Femur (tissue), 1 donor: ENCODE data around the gene EED.
"Not testable (repeated sequence)": the region's sequence is repeated elsewhere in the genome, so short reads cannot be mapped to it uniquely, and the experiment has no call there.

Experiments
- DNase-seq: peaks from one replicate; pipeline ENCODE4 v3.0.0-alpha.2; 2017

EED gene

DNA sequence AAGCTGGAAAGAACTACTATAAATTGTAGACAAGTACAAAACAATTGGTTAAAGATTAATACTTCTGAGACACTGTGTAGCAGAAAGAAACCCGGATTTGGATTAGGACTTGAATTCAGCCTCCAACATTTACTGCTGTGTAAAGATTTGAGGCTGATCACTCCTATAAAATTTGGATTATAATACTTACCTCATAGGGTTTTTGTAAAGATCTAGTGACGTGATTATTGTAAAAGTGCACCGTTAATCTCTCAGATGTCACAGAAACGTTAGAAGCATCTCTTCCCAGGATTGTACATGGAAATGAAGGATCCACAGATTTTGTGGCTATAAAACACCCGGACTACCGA, 57.2 kb downstream of the EED start:
- no peak for DNase-seq

DNA sequence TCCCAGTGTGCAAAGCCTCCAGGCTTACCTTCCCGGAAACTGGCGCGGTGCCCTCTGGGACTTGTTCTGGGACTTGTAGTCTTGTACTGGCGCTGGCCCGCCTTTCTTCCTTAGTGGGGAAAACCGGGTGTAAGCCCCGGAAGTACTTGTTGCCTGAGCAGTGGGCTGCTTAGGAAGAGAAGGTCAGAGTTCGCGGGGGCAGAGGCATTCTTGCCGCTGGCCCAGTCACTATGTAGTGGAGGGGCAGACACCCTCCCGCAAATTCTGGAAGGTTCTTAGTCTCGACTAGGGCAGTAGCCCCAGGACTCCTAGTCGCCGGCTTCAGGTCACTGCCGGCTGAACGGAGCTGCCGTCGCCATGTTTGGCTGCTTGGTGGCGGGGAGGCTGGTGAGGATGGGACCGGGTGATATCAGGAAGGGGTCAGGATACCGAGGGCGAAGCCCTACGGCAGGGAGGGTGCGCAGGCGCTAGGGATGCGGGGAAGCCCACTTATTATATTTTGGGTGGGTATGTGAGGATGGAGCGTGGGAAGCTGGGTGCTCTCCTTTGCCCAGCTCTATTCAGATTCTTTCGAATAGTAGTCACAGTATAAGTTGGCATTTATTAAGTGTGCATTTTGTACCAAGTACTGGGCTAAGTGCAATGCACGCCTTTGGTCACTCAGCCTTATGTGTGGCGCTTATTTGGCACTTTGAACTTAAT, 57.7 kb downstream of the EED start, which contains the start of gene HIKESHI:
TSS of gene HIKESHI (plus strand) at position 149 of the 702 bp plus-strand sequence. CDS start at position 358, 209 bp downstream.
- DNase-seq, result peak; percentile 99

DNA sequence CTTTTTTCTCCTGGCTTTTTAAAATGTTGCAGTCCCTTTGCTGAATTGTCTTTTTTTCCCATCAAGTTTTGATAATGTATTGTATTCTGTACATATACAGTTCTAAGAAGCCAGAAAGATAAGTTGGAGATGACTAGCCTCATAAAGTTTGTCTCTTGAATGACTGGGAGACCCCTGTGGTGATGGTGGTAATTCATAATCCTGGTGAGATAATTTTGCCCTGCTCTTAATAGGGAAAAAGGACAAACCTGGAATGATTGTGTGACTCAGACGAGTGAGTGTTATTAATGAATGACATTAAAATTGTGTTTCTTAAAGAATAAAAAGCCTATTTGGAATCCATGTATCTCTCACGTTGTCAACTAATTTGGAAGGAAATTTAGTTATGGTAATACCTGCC, 58.7 kb downstream of the EED start:
- no peak for DNase-seq

DNA sequence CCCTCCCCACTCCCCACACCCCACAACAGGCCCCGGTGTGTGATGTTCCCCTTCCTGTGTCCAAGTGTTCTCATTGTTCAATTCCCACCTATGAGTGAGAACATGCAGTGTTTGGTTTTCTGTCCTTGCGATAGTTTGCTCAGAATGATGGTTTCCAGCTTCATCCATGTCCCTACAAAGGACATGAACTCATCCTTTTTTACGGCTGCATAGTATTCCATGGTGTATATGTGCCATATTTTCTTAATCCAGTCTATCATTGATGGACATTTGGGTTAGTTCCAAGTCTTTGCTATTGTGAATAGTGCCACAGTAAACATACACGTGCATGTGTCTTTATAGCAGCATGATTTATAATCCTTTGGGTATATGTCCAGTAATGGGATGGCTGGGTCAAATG, 64.2 kb downstream of the EED start:
- not testable (repeated sequence) for DNase-seq

DNA sequence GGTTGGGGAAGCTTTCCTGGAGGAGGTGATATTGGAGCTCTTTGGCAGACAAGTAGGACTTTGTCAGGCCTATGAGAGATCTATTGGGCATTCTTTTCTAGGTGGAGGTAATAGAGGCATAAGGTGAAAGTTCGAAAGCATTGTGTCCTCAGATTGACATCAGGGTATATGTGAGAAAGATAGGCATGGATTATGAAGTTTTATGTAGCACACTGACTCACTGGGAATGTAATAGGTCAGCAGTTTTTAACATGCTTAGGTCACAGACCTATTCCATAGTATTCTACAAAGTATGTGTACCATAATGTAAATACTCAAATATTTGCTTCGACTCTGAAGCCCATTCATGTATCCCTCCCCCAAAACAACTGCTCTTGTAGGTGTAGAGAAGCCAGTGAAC, 69.2 kb downstream of the EED start:
- DNase-seq, result no peak

DNA sequence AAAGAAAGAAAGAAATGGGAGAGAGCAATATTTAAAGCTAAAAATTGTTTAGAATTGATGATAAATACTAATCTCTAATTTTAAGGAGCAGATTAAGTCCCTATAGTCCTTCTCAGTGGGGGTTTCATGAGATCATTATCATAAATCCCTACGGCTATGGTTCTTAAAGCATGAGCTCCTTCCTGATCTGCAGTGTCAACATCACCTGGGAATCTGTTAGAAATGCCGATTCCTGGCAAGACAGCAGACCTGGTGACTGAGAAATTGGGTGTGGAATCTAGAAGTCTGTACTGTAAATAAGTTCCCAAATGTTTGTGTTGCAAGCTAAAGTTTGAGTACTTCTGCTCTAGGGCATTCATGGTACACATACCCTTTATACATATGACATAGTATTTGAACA, 70.1 kb downstream of the EED start:
- DNase-seq, result no peak
